Measurements from ENCODE around the gene HMGB4.

HMGB4 gene

GRCh38 chr1:33841494-33841893 is 22.4 kb upstream of the HMGB4 start:
- H2BK12ac ChIP-seq (ENCODE audit: low read length) = no peak overlapping the region
- no peak overlapping the region for H2BK120ac ChIP-seq (ENCODE audit: low read depth, low read length)
- H3K23ac ChIP-seq (ENCODE audit: low read depth, low read length, poor library complexity) = no peak overlapping the region
- H3K4ac ChIP-seq (ENCODE audit: low read length) = no peak overlapping the region
- H2AFZ ChIP-seq (ENCODE audit: low read length) = no peak overlapping the region
- no peak overlapping the region for H4K8ac ChIP-seq (ENCODE audit: low read depth, low read length)
- no CpG with 5 or more reads among the region's 1 CpG for WGBS, 2 donors (ENCODE audit: extremely low coverage in 2 of 2, insufficient read length in 2 of 2, insufficient replicate concordance in 1 of 2)
- H2AK5ac ChIP-seq (ENCODE audit: low read depth, low read length) = no peak overlapping the region
- no peak overlapping the region for H3K14ac ChIP-seq (ENCODE audit: low read length)
- H3K36me3 ChIP-seq (replicated peaks in 1 of 2; ENCODE audit: control insufficient read depth in 2 of 2, insufficient read depth in 2 of 2, low read length in 2 of 2) = no peaks in the 10 kb centered on the region
- H4K91ac ChIP-seq (ENCODE audit: low read depth, low read length, poor library complexity) = no peak overlapping the region
- no peak overlapping the region for H3K27ac ChIP-seq (replicated peaks; ENCODE audit: low read length)
- peaks cover 0 to 5% of the 10 kb centered on the region in 2 donors for H3K9me3 ChIP-seq (replicated peaks in 1 of 2; ENCODE audit: control insufficient read depth in 2 of 2, insufficient read depth in 1 of 2, low read depth in 1 of 2, low read length in 2 of 2)
- H3K4me1 ChIP-seq (ENCODE audit: control insufficient read depth in 2 of 2, insufficient read depth in 1 of 2, low read depth in 1 of 2, low read length in 2 of 2) = no peaks in the 10 kb centered on the region
- no peak overlapping the region for H3K4me3 ChIP-seq (ENCODE audit: low read length in 2 of 2)
- no peaks in the 10 kb centered on the region for H3K79me1 ChIP-seq (ENCODE audit: low read depth, low read length)
- no peak overlapping the region for H3K4me2 ChIP-seq (ENCODE audit: insufficient read depth, low read length, poor library complexity, severe bottlenecking)
- no peak overlapping the region for H2BK5ac ChIP-seq (ENCODE audit: low read length)
- H3K27me3 ChIP-seq (ENCODE audit: control insufficient read depth in 3 of 3, insufficient read depth in 3 of 3, low read depth in 1 of 3, low read length in 3 of 3) = no peaks in the 10 kb centered on the region
- H3K18ac ChIP-seq (ENCODE audit: low read length) = no peak overlapping the region
- H2BK15ac ChIP-seq (ENCODE audit: low read length) = no peak overlapping the region
- no peak overlapping the region for H3K9ac ChIP-seq (ENCODE audit: low read depth, low read length, poor library complexity)
- no peak for DNase-seq (ENCODE audit: low spot score)

- H3K4me1 ChIP-seq (ENCODE audit: control insufficient read depth in 2 of 2, insufficient read depth in 1 of 2, low read depth in 1 of 2, low read length in 2 of 2) = no peaks in the 10 kb centered on the region
- WGBS, 2 donors (ENCODE audit: extremely low coverage in 2 of 2, insufficient read length in 2 of 2, insufficient replicate concordance in 1 of 2) = no CpG with 5 or more reads among the region's 5 CpGs
- H2AFZ ChIP-seq (ENCODE audit: low read length) = no peak overlapping the region
- H4K8ac ChIP-seq (ENCODE audit: low read depth, low read length) = no peak overlapping the region
- H3K4me3 ChIP-seq (ENCODE audit: low read length in 2 of 2) = no peak overlapping the region
- no peak overlapping the region for H3K23ac ChIP-seq (ENCODE audit: low read depth, low read length, poor library complexity)
- H3K79me1 ChIP-seq (ENCODE audit: low read depth, low read length) = no peaks in the 10 kb centered on the region
- H3K18ac ChIP-seq (ENCODE audit: low read length) = no peak overlapping the region
- H2BK15ac ChIP-seq (ENCODE audit: low read length) = no peak overlapping the region
- no peaks in the 10 kb centered on the region for H3K27me3 ChIP-seq (ENCODE audit: control insufficient read depth in 3 of 3, insufficient read depth in 3 of 3, low read depth in 1 of 3, low read length in 3 of 3)
- no peak overlapping the region for H2BK12ac ChIP-seq (ENCODE audit: low read length)
- H3K36me3 ChIP-seq (replicated peaks in 1 of 2; ENCODE audit: control insufficient read depth in 2 of 2, insufficient read depth in 2 of 2, low read length in 2 of 2) = no peaks in the 10 kb centered on the region
- H3K27ac ChIP-seq (replicated peaks; ENCODE audit: low read length) = no peak overlapping the region
- no peak overlapping the region for H3K9ac ChIP-seq (ENCODE audit: low read depth, low read length, poor library complexity)
- H2BK120ac ChIP-seq (ENCODE audit: low read depth, low read length) = no peak overlapping the region
- peaks cover 0 to 1% of the 10 kb centered on the region in 2 donors for H3K9me3 ChIP-seq (replicated peaks in 1 of 2; ENCODE audit: control insufficient read depth in 2 of 2, insufficient read depth in 1 of 2, low read depth in 1 of 2, low read length in 2 of 2)
- DNase-seq (ENCODE audit: low spot score) = no peak
- no peak overlapping the region for H4K91ac ChIP-seq (ENCODE audit: low read depth, low read length, poor library complexity)
- no peak overlapping the region for H3K14ac ChIP-seq (ENCODE audit: low read length)
- no peak overlapping the region for H2BK5ac ChIP-seq (ENCODE audit: low read length)
- no peak overlapping the region for H2AK5ac ChIP-seq (ENCODE audit: low read depth, low read length)
- H3K4ac ChIP-seq (ENCODE audit: low read length) = no peak overlapping the region
- H3K4me2 ChIP-seq (ENCODE audit: insufficient read depth, low read length, poor library complexity, severe bottlenecking) = no peak overlapping the region
These were observed 21.5 kb upstream of the HMGB4 start for GRCh38 chr1:33842348-33842747.

DNA sequence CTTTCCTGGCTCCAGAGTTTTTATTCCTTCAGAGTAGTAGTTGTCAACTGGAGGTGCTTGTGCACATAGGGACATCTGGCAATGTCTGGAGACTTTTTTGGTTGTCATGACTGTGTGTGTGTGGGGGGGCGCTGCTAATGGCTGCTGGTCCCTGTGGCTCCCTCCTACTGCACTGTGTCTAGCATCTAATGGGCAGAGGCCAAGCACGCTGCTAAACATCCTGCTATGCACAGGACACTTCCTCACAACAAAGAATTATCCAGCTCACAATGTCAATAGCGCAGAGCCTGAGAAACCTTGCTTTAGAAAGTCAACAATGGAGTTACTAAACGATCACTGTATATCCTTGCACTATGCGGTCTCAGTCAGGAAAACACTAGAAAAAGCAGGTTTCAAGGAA is 19.7 kb upstream of the HMGB4 start:
- DNase-seq (ENCODE audit: low spot score) = no peak
- H3K23ac ChIP-seq (ENCODE audit: low read depth, low read length, poor library complexity) = no peak overlapping the region
- no peak overlapping the region for H2BK5ac ChIP-seq (ENCODE audit: low read length)
- H3K4me2 ChIP-seq (ENCODE audit: insufficient read depth, low read length, poor library complexity, severe bottlenecking) = no peak overlapping the region
- no peak overlapping the region for H3K14ac ChIP-seq (ENCODE audit: low read length)
- H2AK5ac ChIP-seq (ENCODE audit: low read depth, low read length) = no peak overlapping the region
- H3K18ac ChIP-seq (ENCODE audit: low read length) = no peak overlapping the region
- no peaks in the 10 kb centered on the region for H3K79me1 ChIP-seq (ENCODE audit: low read depth, low read length)
- no peak overlapping the region for H2AFZ ChIP-seq (ENCODE audit: low read length)
- H4K91ac ChIP-seq (ENCODE audit: low read depth, low read length, poor library complexity) = no peak overlapping the region
- H3K36me3 ChIP-seq (replicated peaks in 1 of 2; ENCODE audit: control insufficient read depth in 2 of 2, insufficient read depth in 2 of 2, low read length in 2 of 2) = no peaks in the 10 kb centered on the region
- no peak overlapping the region for H3K4ac ChIP-seq (ENCODE audit: low read length)
- H2BK12ac ChIP-seq (ENCODE audit: low read length) = no peak overlapping the region
- H3K27me3 ChIP-seq (ENCODE audit: control insufficient read depth in 3 of 3, insufficient read depth in 3 of 3, low read depth in 1 of 3, low read length in 3 of 3) = no peaks in the 10 kb centered on the region
- no peaks in the 10 kb centered on the region for H3K9me3 ChIP-seq (replicated peaks in 1 of 2; ENCODE audit: control insufficient read depth in 2 of 2, insufficient read depth in 1 of 2, low read depth in 1 of 2, low read length in 2 of 2)
- H3K4me1 ChIP-seq (ENCODE audit: control insufficient read depth in 2 of 2, insufficient read depth in 1 of 2, low read depth in 1 of 2, low read length in 2 of 2) = no peaks in the 10 kb centered on the region
- no peak overlapping the region for H3K4me3 ChIP-seq (ENCODE audit: low read length in 2 of 2)
- H2BK15ac ChIP-seq (ENCODE audit: low read length) = no peak overlapping the region
- no CpG with 5 or more reads among the region's 5 CpGs for WGBS, 2 donors (ENCODE audit: extremely low coverage in 2 of 2, insufficient read length in 2 of 2, insufficient replicate concordance in 1 of 2)
- no peak overlapping the region for H3K27ac ChIP-seq (replicated peaks; ENCODE audit: low read length)
- no peak overlapping the region for H2BK120ac ChIP-seq (ENCODE audit: low read depth, low read length)
- no peak overlapping the region for H3K9ac ChIP-seq (ENCODE audit: low read depth, low read length, poor library complexity)
- H4K8ac ChIP-seq (ENCODE audit: low read depth, low read length) = no peak overlapping the region

DNA sequence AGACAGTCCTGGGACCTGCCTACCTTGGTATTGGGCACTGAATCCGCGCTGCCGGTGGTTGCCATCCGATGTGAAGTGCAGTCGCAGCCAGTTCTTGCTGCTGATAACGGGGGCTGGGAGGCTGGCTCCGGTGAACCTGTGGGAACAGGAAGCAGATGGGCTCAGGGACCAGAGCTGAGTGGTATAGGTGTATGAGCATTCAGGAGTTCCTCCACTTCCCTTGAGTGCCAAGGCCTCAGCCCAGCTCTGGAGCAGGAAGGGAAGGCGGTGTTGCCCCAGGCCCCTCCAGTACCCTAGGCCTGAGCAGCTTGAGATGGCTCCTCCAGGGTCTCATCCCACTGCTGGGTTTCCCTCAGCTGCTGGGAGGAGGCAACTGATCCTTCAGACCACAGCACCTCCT is 17.0 kb upstream of the HMGB4 start:
- Histone ChIP-seq H4K91ac (ENCODE audit: low read depth, low read length, poor library complexity) (no peak overlapping the region), H3K4ac (ENCODE audit: low read length) (no peak overlapping the region), H3K14ac (ENCODE audit: low read length) (no peak overlapping the region), H3K4me3 (ENCODE audit: low read length in 2 of 2) (no peak overlapping the region), H2BK5ac (ENCODE audit: low read length) (no peak overlapping the region), H3K9ac (ENCODE audit: low read depth, low read length, poor library complexity) (no peak overlapping the region), H3K18ac (ENCODE audit: low read length) (peak overlapping the region; percentile 17), H2AK5ac (ENCODE audit: low read depth, low read length) (no peak overlapping the region), H3K23ac (ENCODE audit: low read depth, low read length, poor library complexity) (no peak overlapping the region), H4K8ac (ENCODE audit: low read depth, low read length) (no peak overlapping the region), H3K4me2 (ENCODE audit: insufficient read depth, low read length, poor library complexity, severe bottlenecking) (no peak overlapping the region), H2BK120ac (ENCODE audit: low read depth, low read length) (no peak overlapping the region), H3K27me3 (ENCODE audit: control insufficient read depth in 3 of 3, insufficient read depth in 3 of 3, low read depth in 1 of 3, low read length in 3 of 3) (no peaks in the 10 kb centered on the region), H2BK12ac (ENCODE audit: low read length) (no peak overlapping the region), H3K27ac (replicated peaks; ENCODE audit: low read length) (no peak overlapping the region), H3K79me1 (ENCODE audit: low read depth, low read length) (no peaks in the 10 kb centered on the region), H2BK15ac (ENCODE audit: low read length) (no peak overlapping the region), H3K9me3 (replicated peaks in 1 of 2; ENCODE audit: control insufficient read depth in 2 of 2, insufficient read depth in 1 of 2, low read depth in 1 of 2, low read length in 2 of 2) (no peaks in the 10 kb centered on the region), H2AFZ (ENCODE audit: low read length) (no peak overlapping the region), H3K4me1 (ENCODE audit: control insufficient read depth in 2 of 2, insufficient read depth in 1 of 2, low read depth in 1 of 2, low read length in 2 of 2) (no peaks in the 10 kb centered on the region), H3K36me3 (replicated peaks in 1 of 2; ENCODE audit: control insufficient read depth in 2 of 2, insufficient read depth in 2 of 2, low read length in 2 of 2) (no peaks in the 10 kb centered on the region)
- no CpG with 5 or more reads among the region's 8 CpGs for WGBS, 2 donors (ENCODE audit: extremely low coverage in 2 of 2, insufficient read length in 2 of 2, insufficient replicate concordance in 1 of 2)
- no peak for DNase-seq (ENCODE audit: low spot score)

Measured in neuronal stem cell (in vitro differentiated cells).